H1 (cell line): ENCODE measurements around the gene L3MBTL3. TPM values are rescaled to one million over a fixed set of nuclear protein-coding genes. Genes with fewer than 3 reads are reported as not detected.

Source experiments
- CTCF ChIA-PET: fragments of 300-600 bp; sonication (Branson Sonifier 250); formaldehyde crosslinking; loops from one replicate; lab custom pipeline; 2021; ENCODE audit not compliant: partially characterized antibody; lab: Charles Lee
- POLR2A ChIA-PET: fragments of 300-600 bp; sonication (Branson Sonifier 250); formaldehyde crosslinking; loops from one replicate; lab custom pipeline; 2021; ENCODE audit warnings: inconsistent platforms; ENCODE audit not compliant: partially characterized antibody; lab: Charles Lee
- DNase-seq, 2 experiments: peaks; one replicate each; pipeline versions ENCODE4 v3.0.0 to v3.0.0-alpha.2; 2010 to 2022; ENCODE audit warnings: low spot score in 2 of 2, low read depth in 1 of 2, mixed read lengths in 1 of 2
- FAIRE-seq: peaks from 2 replicates; lab custom pipeline; 2011; peaks lifted over from hg19 to GRCh38; lab: Jason Lieb, UNC
- H2AFZ ChIP-seq: 2 replicates; pipeline ENCODE4 v1.8.1; 2012; ENCODE audit warnings: low read length, inconsistent platforms
- H2AK5ac ChIP-seq: 2 replicates; pipeline ENCODE4 v1.6.1; 2013; ENCODE audit warnings: low read depth, low read length
- H2BK120ac ChIP-seq: replicated peaks from 2 replicates; pipeline ENCODE3; 2013; ENCODE audit warnings: low read depth, low read length, inconsistent platforms
- H2BK12ac ChIP-seq: 2 replicates; pipeline ENCODE4 v1.6.1; 2013; ENCODE audit warnings: low read depth, low read length
- H2BK15ac ChIP-seq: 2 replicates; pipeline ENCODE4 v1.6.1; 2013; ENCODE audit warnings: low read length
- H2BK20ac ChIP-seq: 2 replicates; pipeline ENCODE4 v1.6.1; 2013; ENCODE audit warnings: low read length
- H2BK5ac ChIP-seq: 2 replicates; pipeline ENCODE4 v1.6.1; 2013; ENCODE audit warnings: low read depth, low read length
- H3K14ac ChIP-seq: 2 replicates; pipeline ENCODE4 v1.6.1; 2013; ENCODE audit warnings: inconsistent platforms; ENCODE audit not compliant: insufficient read length
- H3K18ac ChIP-seq: 2 replicates; pipeline ENCODE4 v1.6.1; 2013; ENCODE audit warnings: low read length; ENCODE audit errors: extremely low read depth
- H3K23ac ChIP-seq: 2 replicates; pipeline ENCODE4 v1.6.1; 2013; ENCODE audit warnings: inconsistent platforms; ENCODE audit not compliant: insufficient read length
- H3K23me2 ChIP-seq: 2 replicates; pipeline ENCODE4 v1.6.1; 2013; ENCODE audit warnings: low read depth, low read length
- H3K27ac ChIP-seq: 2 replicates; pipeline ENCODE4 v1.6.1; 2011; ENCODE audit warnings: low read depth, low read length, inconsistent platforms
- H3K27me3 ChIP-seq, 4 experiments: replicated peaks in 1 of 4; 1 replicate in 1 of 4; 2 replicates in 3 of 4; pipeline versions ENCODE4 v1.6.1 to v1.8.1; 2011 to 2013; ENCODE audit warnings: low read length in 3 of 4, mild to moderate bottlenecking in 3 of 4, inconsistent platforms in 2 of 4, mixed read lengths in 2 of 4, moderate library complexity in 1 of 4; ENCODE audit not compliant: control insufficient read depth in 3 of 4, insufficient read depth in 3 of 4; ENCODE audit errors: extremely low read depth in 1 of 4
- H3K36me3 ChIP-seq, 4 experiments: 2 replicates each; pipeline versions ENCODE4 v1.6.1 to v1.8.1; 2011 to 2013; ENCODE audit warnings: mild to moderate bottlenecking in 4 of 4, low read length in 3 of 4, moderate library complexity in 2 of 4, control low read depth in 1 of 4, inconsistent platforms in 1 of 4; ENCODE audit not compliant: insufficient read depth in 4 of 4, control insufficient read depth in 2 of 4
- H3K4ac ChIP-seq: replicated peaks from 2 replicates; pipeline ENCODE3; 2013; ENCODE audit warnings: low read length, low read depth, mixed read lengths, inconsistent platforms; ENCODE audit not compliant: insufficient read length
- H3K4me1 ChIP-seq, 4 experiments: replicated peaks in 1 of 4; 1 replicate in 1 of 4; 2 replicates in 3 of 4; pipeline versions ENCODE4 v1.6.1 to v1.8.1; 2011 to 2013; ENCODE audit warnings: low read length in 3 of 4, inconsistent platforms in 2 of 4, mixed read lengths in 1 of 4; ENCODE audit not compliant: insufficient read depth in 4 of 4, control insufficient read depth in 3 of 4
- H3K4me2 ChIP-seq, 2 experiments: 2 replicates each; pipeline versions ENCODE4 v1.6.1 to v1.8.1; 2011 to 2013; ENCODE audit warnings: low read depth in 2 of 2, low read length in 2 of 2, control low read depth in 1 of 2, inconsistent platforms in 1 of 2, mild to moderate bottlenecking in 1 of 2; ENCODE audit not compliant: insufficient read depth in 1 of 2
- H3K4me3 ChIP-seq, 4 experiments: fragments of 200-600, 300-600 bp in 1 of 4; sonication (generic), shearing (Covaris generic), sonication (Bioruptor Twin) in 1 of 4; 2 replicates each; pipeline versions ENCODE4 v1.5.1 to v1.8.1; 2011 to 2016; ENCODE audit warnings: low read length in 4 of 4, low read depth in 3 of 4, control low read depth in 2 of 4, inconsistent platforms in 2 of 4, mild to moderate bottlenecking in 2 of 4, mixed read lengths in 1 of 4, moderate library complexity in 1 of 4; ENCODE audit not compliant: insufficient read depth in 2 of 4; ENCODE audit errors: extremely low read depth in 1 of 4
- H3K56ac ChIP-seq: replicated peaks from 2 replicates; pipeline ENCODE3; 2013; ENCODE audit warnings: low read depth, mild to moderate bottlenecking, mixed read lengths, low read length, inconsistent platforms; ENCODE audit not compliant: insufficient read length
- H3K79me1 ChIP-seq: 2 replicates; pipeline ENCODE4 v1.6.1; 2013; ENCODE audit warnings: low read depth, low read length, control low read depth
- H3K79me2 ChIP-seq, 2 experiments: 2 replicates each; pipeline versions ENCODE4 v1.6.1 to v1.8.1; 2012 to 2013; ENCODE audit warnings: low read length in 2 of 2, mild to moderate bottlenecking in 2 of 2, inconsistent platforms in 1 of 2; ENCODE audit not compliant: insufficient read depth in 2 of 2, control insufficient read depth in 1 of 2
- H3K9ac ChIP-seq, 4 experiments: replicated peaks in 1 of 4; 1 replicate in 1 of 4; 2 replicates in 3 of 4; pipeline versions ENCODE4 v1.6.1 to v1.8.1; 2011 to 2013; ENCODE audit warnings: low read depth in 3 of 4, low read length in 3 of 4, control low read depth in 2 of 4, mild to moderate bottlenecking in 2 of 4, moderate library complexity in 2 of 4, inconsistent platforms in 1 of 4; ENCODE audit errors: extremely low read depth in 1 of 4
- H3K9me3 ChIP-seq, 2 experiments: 2 replicates each; pipeline versions ENCODE4 v1.6.1 to v1.8.1; 2012 to 2013; ENCODE audit warnings: mild to moderate bottlenecking in 2 of 2, moderate library complexity in 2 of 2, control low read depth in 1 of 2, inconsistent platforms in 1 of 2, low read depth in 1 of 2, low read length in 1 of 2, mixed read lengths in 1 of 2; ENCODE audit not compliant: insufficient read depth in 2 of 2
- H4K20me1 ChIP-seq, 2 experiments: replicated peaks in 1 of 2; 2 replicates each; pipeline versions ENCODE3 to v1.8.1; 2011 to 2013; ENCODE audit warnings: inconsistent platforms in 2 of 2, low read length in 2 of 2, mild to moderate bottlenecking in 1 of 2; ENCODE audit not compliant: insufficient read depth in 2 of 2, control insufficient read depth in 1 of 2
- H4K5ac ChIP-seq: 2 replicates; pipeline ENCODE4 v1.6.1; 2013; ENCODE audit warnings: low read length, low read depth, mixed read lengths, inconsistent platforms; ENCODE audit not compliant: insufficient read length
- H4K8ac ChIP-seq: 2 replicates; pipeline ENCODE4 v1.8.0; 2013; ENCODE audit warnings: mild to moderate bottlenecking, moderate library complexity, low read length, inconsistent platforms; ENCODE audit not compliant: insufficient read depth; ENCODE audit errors: extremely low read depth
- H4K91ac ChIP-seq: replicated peaks from 2 replicates; pipeline ENCODE3; 2013; ENCODE audit warnings: low read length, mixed read lengths, inconsistent platforms; ENCODE audit not compliant: insufficient read length
- ATF3 ChIP-seq: IDR thresholded peaks from 2 replicates; pipeline ENCODE4 v1.6.1; 2011; ENCODE audit warnings: low read depth, mild to moderate bottlenecking, low read length; ENCODE audit not compliant: insufficient read depth
- CBX8 ChIP-seq: fragments of 300-800, 300-1000 bp; sonication (generic); IDR thresholded peaks from 2 replicates; pipeline ENCODE4 v1.7.1; 2016; ENCODE audit warnings: low read depth, low read length, borderline replicate concordance
- CHD2 ChIP-seq: IDR thresholded peaks from 2 replicates; pipeline ENCODE4 v1.6.1; 2012; ENCODE audit warnings: low read length, improper control_type of control experiment
- EGR1 ChIP-seq: IDR thresholded peaks from 2 replicates; pipeline ENCODE4 v1.6.1; 2011; ENCODE audit warnings: low read depth, low read length, borderline replicate concordance
- KDM5A ChIP-seq: fragments of 200-600 bp; IDR thresholded peaks from 2 replicates; pipeline ENCODE4 v1.7.1; 2012; ENCODE audit warnings: mild to moderate bottlenecking, low read length, inconsistent platforms, mixed read lengths
- NANOG ChIP-seq: IDR thresholded peaks from 2 replicates; pipeline ENCODE4 v1.6.1; 2011; ENCODE audit warnings: low read length, low read depth, mild to moderate bottlenecking, inconsistent platforms; ENCODE audit not compliant: insufficient read depth, poor library complexity, severe bottlenecking
- SIRT6 ChIP-seq: IDR thresholded peaks from one replicate; pipeline ENCODE4 v1.7.1; 2012; ENCODE audit warnings: low read length, inconsistent platforms
- SIX5 ChIP-seq: IDR thresholded peaks from 2 replicates; pipeline ENCODE4 v1.6.1; 2011; ENCODE audit warnings: mild to moderate bottlenecking, low read depth, low read length
- SP2 ChIP-seq: IDR thresholded peaks from 2 replicates; pipeline ENCODE4 v1.6.1; 2012; ENCODE audit warnings: mild to moderate bottlenecking, low read length, inconsistent platforms
- TAF1 ChIP-seq: IDR thresholded peaks from 2 replicates; pipeline ENCODE4 v1.6.1; 2011; ENCODE audit warnings: mild to moderate bottlenecking, low read depth, low read length
- TAF7 ChIP-seq: optimal IDR thresholded peaks from 2 replicates; pipeline ENCODE3; 2011; ENCODE audit warnings: low read depth, mild to moderate bottlenecking, inconsistent platforms, low read length, moderate library complexity, borderline replicate concordance
- TEAD4 ChIP-seq: IDR thresholded peaks from 2 replicates; pipeline ENCODE4 v1.6.1; 2012; ENCODE audit warnings: low read depth, low read length, inconsistent platforms, mixed read lengths
- YY1 ChIP-seq: IDR thresholded peaks from 2 replicates; pipeline ENCODE4 v1.6.1; 2011; ENCODE audit warnings: low read depth, mild to moderate bottlenecking, low read length
- WGBS, 2 experiments: shearing (Covaris generic) in 1 of 2; methylation state at CpG; one replicate each; pipeline versions ENCODE4 v1.1.6 to v1.1.7; 2013 to 2015; ENCODE audit warnings: low lambda C conversion rate in 2 of 2, mixed read lengths in 2 of 2, inconsistent platforms in 1 of 2, low coverage in 1 of 2, missing lambda C conversion rate in 1 of 2; ENCODE audit not compliant: insufficient replicate concordance in 2 of 2, insufficient coverage in 1 of 2, insufficient read length in 1 of 2; ENCODE audit errors: extremely low coverage in 1 of 2, missing lambda C conversion rate in 1 of 2; 5-methylcytosine and 5-hydroxymethylcytosine counted together
- polyA plus RNA-seq, 7 experiments: library from polyadenylated mRNA; depleted of rRNA in 3 of 7; stranded (reverse) in 5 of 7; unstranded in 2 of 7; fragments of >200 nt in 5 of 7; fragments of 200-250 nt in 2 of 7; gene quantifications; 1 replicate in 5 of 7; 2 replicates in 1 of 7; 4 replicates in 1 of 7; pipeline versions ENCODE4 v1.2.1 to v1.2.3, GENCODE V29; 2011 to 2013; ENCODE audit warnings: missing spikeins in 2 of 7, mixed read lengths in 2 of 7
- total RNA-seq: library from RNA; stranded (reverse); fragmentation: NEBNext Ultra II Directional; extraction: Animal tissue kit (Norgen Biotek cat#: 25700); gene quantifications from 2 replicates; pipeline ENCODE4 v1.2.1, GENCODE V29; 2021

The L3MBTL3 gene
- total and polyA plus RNA-seq, 2 of the 8 experiments (the other 6 are each of a cell fraction or from before 2014, with no cell fraction given), result 3.9 to 17.2 TPM

- no peak for FAIRE-seq
Measured at GRCh38 chr6:130111031-130111430, 92.7 kb downstream of the L3MBTL3 start.

More at GRCh38 chr6:130111031-130111430, 92.7 kb downstream of the L3MBTL3 start:
- Histone ChIP-seq H4K8ac (no peak overlapping the region), H3K79me1 (no peaks in the 10 kb centered on the region), H2AFZ (no peak overlapping the region), H2AK5ac (no peak overlapping the region), H3K18ac (no peak overlapping the region), H2BK120ac (no peak overlapping the region), H3K23ac (no peak overlapping the region), H3K27me3 (no peaks in the 10 kb centered on the region), H2BK15ac (no peak overlapping the region), H3K27ac (no peak overlapping the region), H3K9ac (no peak overlapping the region), H3K4me1 (no peaks in the 10 kb centered on the region), H3K23me2 (no peaks in the 10 kb centered on the region), H3K9me3 (no peaks in the 10 kb centered on the region), H2BK5ac (no peak overlapping the region), H3K4me2 (no peak overlapping the region), H3K79me2 (no peaks in the 10 kb centered on the region), H2BK12ac (no peak overlapping the region), H3K36me3 (no peaks in the 10 kb centered on the region), H3K14ac (no peak overlapping the region), H3K4me3 (no peak overlapping the region), H4K5ac (no peak overlapping the region), H3K4ac (no peak overlapping the region), H2BK20ac (no peak overlapping the region), H3K56ac (no peak overlapping the region), H4K20me1 (no peaks in the 10 kb centered on the region), H4K91ac (no peak overlapping the region)
- CTCF ChIA-PET, result interaction anchor here (0.7 to 1.0 kb wide), 2 partner anchors 30 to 38 kb away, joined by 3 read pairs; no protein-coding TSS in a partner anchor
- TF ChIP-seq SIX5 (no peak), NANOG (no peak), SP2 (no peak), TAF1 (no peak), CBX8 (no peak), KDM5A (no peak), EGR1 (no peak), TAF7 (no peak), ATF3 (no peak), TEAD4 (no peak), CHD2 (no peak), SIRT6 (no peak), YY1 (no peak)
- no peak for DNase-seq
- POLR2A ChIA-PET, result no interaction called here
- 84% methylated on average over 1 of the region's 1 CpG; no CpG with 5 or more reads in 1 of the 2 experiments for WGBS, 2 experiments
